Myocyte (in vitro differentiated cells): ENCODE results near the gene FHOD1. TPM values are rescaled to one million over a fixed set of nuclear protein-coding genes. Genes with fewer than 3 reads are reported as not detected.

Experiments
- DNase-seq: peaks from one replicate; pipeline ENCODE4 v3.0.0-alpha.2; 2012; ENCODE audit warnings: low read depth
- total RNA-seq: library from RNA; depleted of rRNA; stranded (reverse); fragments of >200 nt; gene quantifications from 2 replicates; pipeline ENCODE4 v1.2.3, GENCODE V29; 2014

FHOD1 gene
- total RNA-seq, 1 donor from 2014 or later, result 28.5 TPM

- no peak for DNase-seq
Observed at GRCh38 chr16:67209565-67209964, 37.7 kb downstream of the FHOD1 start.

DNA sequence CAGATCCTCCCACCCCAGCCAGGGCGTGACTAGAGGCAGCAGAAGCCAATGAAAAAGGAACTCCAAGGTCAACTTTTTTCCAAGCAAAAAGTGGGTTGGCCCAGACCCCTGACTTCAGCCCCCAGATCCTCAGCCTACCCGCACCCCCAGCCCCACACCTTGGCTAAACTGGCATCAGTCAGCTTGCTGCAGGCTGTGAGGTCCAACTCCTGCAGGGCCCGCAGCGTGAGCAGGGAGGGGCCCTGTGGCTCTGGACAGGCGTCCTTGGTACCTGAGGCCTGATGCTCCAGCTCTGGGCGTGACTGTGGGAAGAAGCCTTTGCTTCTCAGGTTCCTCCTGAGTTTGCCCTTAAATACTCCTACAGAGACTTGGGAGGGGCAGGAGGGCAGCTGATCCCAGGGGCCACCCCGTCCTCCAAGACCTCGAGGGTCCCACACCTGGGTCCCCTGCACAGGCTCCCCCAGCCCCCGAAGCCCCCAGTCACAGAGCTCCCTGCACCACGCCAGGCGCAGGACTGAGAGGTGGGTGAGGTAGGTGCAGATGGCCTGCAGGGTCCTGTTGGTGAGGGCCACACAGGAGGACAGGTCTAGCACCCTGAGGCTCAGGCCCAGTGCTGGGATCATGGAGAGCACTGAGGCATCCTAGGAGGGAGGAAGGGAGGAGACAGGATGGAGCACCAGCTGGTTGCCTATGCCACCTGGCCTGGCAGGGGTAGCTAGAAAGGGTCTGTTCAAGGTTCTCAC lies 39.0 kb downstream of the FHOD1 start:
- no peak for DNase-seq

- DNase-seq, result peak; percentile 87
Observed at GRCh38 chr16:67207249-67208091, 39.8 kb downstream of the FHOD1 start.

GRCh38 chr16:67206838-67207248 lies 40.4 kb downstream of the FHOD1 start:
- DNase-seq, result no peak

- DNase-seq, result no peak
Observed at GRCh38 chr16:67206129-67206837, 41.0 kb downstream of the FHOD1 start.

- no peak for DNase-seq
Observed at GRCh38 chr16:67204076-67204475, 43.2 kb downstream of the FHOD1 start.

DNA sequence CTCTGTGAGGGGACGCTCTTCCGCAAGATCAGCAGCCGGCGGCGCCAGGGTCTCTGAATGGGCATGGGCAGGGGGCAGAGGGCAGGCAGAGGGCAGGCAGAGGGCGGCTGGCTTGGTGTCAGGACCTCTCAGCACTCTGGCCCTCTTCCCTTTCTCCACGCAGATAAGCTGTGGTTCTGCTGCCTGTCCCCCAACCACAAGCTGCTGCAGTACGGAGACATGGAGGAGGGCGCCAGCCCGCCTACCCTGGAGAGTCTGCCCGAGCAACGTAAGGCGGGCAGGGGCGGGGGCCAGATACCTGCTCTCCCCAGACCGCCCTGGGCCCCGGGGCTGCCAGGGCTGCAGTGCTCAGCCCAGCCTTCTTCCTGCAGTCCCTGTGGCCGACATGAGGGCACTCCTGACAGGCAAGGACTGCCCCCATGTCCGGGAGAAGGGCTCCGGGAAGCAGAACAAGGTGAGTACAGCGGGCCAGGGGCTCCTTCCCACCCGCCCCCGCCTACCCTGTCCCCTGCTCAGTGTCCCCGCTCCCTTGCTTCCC lies 44.3 kb downstream of the FHOD1 start:
- DNase-seq, result no peak

DNA sequence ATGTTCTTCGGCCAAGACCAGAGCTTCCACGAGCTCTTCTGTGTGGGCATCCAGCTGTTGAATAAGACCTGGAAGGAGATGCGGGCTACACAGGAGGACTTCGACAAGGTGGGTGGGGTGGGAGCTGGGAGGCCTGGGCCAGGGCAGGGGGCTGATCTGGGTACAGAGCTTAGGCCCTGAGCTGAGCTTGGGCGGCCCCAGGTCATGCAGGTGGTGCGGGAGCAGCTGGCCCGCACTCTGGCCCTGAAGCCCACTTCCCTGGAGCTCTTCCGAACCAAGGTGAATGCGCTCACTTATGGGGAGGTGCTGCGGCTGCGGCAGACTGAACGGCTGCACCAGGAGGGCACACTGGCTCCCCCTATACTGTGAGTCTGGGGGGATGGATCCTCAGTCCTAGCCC lies 44.9 kb downstream of the FHOD1 start:
- DNase-seq, result no peak

GRCh38 chr16:67201411-67202345 lies 45.6 kb downstream of the FHOD1 start:
- no peak for DNase-seq

- DNase-seq, result no peak
Observed at GRCh38 chr16:67200491-67200890, 46.8 kb downstream of the FHOD1 start.

- no peak for DNase-seq
Observed at GRCh38 chr16:67199808-67200198, 47.5 kb downstream of the FHOD1 start.

DNA sequence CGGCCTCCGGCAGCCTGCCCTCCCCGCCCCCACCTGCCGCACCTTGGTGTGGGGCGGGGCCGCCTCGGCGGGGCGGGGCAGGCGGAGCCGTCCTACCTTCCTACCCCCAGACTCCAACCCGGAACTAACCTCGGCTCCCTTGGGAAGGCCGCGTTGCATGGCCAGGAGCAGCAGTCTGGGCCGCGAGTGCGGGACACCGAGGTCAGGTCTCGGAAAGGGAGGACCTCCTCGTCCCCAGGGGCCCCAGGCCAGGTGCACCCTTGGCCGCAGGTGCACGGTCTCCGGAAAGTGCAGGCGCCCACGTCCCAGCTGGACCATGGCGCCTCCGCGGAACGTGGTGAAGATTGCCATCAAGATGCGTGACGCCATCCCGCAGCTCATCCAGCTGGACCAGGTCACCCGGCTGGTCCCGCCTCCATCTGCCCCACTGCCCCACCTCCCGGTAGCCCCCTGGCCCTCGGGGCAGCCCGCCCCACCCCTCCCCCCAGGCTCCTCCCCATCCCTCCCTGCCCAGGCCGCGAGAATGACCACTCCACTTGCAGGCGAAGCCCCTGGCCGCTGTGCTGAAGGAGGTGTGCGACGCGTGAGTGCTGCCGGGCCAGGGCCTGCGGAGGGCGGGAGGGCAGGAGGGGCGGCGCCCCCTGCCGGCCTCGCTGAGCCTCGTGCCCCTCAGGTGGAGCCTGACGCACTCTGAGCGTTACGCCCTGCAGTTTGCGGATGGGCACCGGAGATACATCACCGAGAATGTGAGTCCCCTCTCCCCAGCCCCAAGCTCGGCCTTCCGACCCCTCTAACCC lies 48.1 kb downstream of the FHOD1 start, which contains the start of gene ELMO3:
Gene ELMO3, plus strand, starts transcription at position 121 of the 797 bp plus-strand sequence. Its CDS starts 196 bp downstream, at position 317.
- DNase-seq, result no peak

DNA sequence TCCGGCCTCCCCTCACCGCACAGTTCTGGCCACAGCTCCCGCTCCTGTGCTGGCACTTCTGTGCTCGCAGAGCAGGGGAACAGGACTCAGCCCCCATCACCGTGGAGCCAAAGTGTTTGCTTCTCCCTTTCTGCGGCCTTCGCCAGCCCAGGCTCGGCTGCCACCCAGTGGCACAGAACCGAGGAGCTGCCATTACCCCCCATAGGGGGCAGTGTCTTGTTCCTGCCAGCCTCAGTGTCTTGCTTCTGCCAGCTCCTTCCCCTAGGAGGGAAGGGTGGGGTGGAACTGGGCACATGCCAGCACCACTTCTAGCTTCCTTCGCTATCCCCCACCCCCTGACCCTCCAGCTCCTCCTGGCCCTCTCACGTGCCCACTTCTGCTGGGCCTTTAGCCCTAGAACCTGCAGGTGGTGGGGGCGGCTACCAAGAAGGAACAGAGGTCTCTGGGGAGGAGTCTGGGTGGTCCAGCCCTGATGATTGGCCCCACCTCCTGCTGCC lies 49.0 kb downstream of the FHOD1 start:
- peak; percentile 41 for DNase-seq

- DNase-seq, result no peak
Observed at GRCh38 chr16:67197704-67198103, 49.6 kb downstream of the FHOD1 start.

DNA sequence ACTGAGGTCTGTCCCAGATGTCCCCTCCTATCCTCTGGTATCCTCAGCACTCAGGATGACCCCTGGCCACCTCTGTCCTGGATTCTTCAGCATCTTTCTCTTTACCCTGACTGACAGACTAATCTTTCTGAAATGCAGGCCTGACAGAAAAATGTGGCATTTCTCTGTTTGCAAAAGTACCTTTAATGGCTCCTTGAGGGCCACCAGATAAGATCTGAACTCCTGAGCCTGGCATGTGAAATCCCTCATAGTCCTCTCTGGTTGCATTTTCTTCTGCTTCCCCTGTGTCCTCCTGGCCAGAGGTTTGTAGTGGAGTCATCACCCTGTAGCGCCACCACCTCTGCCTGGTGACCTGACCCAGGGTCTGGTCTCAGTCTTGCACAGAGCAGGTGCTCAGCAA lies 50.4 kb downstream of the FHOD1 start:
- DNase-seq, result no peak

GRCh38 chr16:67195676-67196075 lies 51.6 kb downstream of the FHOD1 start:
- no peak for DNase-seq

GRCh38 chr16:67194260-67194659 lies 53.0 kb downstream of the FHOD1 start:
- no peak for DNase-seq

DNA sequence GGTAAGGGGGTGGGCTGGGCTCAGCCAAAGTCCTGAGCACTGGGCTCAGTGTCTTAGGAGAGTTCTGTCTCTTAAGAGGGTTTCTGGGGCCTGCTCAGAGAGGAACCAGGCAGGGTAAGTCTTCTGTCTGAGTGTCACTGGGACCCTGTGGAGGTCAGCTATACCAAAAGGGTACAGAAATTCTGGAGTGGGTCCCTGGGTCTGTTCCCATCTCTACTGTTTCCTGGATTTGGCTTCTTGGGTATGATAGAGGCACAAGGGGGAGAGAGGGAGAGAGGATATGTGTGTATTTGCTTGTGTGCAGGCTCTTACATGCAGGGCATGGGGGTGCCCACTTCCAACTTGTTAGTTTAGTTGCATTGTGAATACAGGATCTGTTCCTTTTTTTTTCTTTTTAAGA lies 53.7 kb downstream of the FHOD1 start:
- DNase-seq, result no peak

GRCh38 chr16:67192781-67193361 lies 54.4 kb downstream of the FHOD1 start:
- no peak for DNase-seq
